ENCODE results near the gene ENTPD8.

The ENTPD8 gene, protein sequence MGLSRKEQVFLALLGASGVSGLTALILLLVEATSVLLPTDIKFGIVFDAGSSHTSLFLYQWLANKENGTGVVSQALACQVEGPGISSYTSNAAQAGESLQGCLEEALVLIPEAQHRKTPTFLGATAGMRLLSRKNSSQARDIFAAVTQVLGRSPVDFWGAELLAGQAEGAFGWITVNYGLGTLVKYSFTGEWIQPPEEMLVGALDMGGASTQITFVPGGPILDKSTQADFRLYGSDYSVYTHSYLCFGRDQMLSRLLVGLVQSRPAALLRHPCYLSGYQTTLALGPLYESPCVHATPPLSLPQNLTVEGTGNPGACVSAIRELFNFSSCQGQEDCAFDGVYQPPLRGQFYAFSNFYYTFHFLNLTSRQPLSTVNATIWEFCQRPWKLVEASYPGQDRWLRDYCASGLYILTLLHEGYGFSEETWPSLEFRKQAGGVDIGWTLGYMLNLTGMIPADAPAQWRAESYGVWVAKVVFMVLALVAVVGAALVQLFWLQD

DNA sequence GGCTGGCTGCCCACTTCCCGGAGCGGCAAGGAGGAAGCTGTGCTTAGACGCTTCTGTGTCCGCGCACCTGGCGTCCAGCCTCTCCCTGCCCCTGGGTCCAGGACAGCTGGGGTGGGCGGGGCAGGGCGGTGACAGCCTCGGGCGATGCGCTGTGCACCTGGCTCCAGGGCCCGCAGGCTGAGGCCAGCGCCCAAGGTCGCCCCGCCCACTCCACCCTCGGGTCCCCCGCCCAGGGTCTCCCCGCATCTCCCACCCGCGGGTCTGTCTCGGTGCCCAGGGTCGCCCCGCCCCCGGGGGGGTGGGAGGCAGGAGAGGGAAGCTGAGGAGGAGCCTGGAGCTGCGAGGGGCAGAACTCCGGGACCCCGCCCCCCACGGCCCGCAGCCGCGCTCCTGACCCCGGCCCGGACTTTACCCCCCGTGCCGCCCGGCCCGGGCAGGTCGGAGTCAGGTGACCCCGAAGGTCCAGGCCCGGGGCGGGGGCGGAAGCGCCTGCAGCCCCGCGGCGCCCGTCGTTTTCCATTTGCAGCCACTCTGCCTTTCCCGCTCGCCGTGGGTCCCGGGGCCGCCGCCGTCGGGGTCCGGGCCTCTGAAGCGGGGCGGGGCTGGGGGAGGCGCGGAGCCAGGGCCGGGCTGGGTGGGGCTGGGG lies at the start of gene ENTPD8:
Gene ENTPD8, minus strand, starts transcription at position 69 of the 646 bp plus-strand sequence. CDS start 3,072 bp downstream, outside the sequence.
- no peak for DNase-seq

DNA sequence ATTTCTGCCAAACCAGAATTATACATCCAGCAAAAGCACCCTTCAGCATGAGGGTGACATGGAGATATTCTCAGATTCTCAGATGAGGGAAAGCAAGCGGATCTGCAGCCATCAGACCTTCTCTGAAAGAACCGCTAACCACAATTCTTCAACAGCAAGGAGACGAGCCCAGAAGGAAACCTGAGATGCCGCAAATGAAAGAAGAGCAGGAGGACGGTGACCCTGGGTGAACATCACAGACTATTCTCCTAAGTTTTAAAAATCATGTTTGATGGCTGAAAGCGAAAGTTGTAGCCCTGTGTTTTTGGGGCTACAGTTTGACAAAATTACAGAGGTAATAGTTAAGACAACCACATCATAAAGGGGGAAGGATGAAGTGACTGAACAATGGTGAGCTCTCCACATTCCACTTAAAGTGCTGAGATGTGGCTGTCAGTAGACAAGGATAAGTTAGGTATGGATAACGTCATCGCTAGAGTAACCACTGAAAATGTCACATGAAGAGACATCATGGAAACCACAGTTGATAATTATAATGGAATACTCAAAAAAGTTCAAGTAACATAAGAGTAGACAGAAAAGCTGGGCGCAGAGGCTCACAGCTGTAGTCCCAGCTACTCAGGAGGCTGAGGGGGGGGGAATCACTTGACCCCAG lies 49.5 kb upstream of the ENTPD8 start:
- DNase-seq: no peak

DNA sequence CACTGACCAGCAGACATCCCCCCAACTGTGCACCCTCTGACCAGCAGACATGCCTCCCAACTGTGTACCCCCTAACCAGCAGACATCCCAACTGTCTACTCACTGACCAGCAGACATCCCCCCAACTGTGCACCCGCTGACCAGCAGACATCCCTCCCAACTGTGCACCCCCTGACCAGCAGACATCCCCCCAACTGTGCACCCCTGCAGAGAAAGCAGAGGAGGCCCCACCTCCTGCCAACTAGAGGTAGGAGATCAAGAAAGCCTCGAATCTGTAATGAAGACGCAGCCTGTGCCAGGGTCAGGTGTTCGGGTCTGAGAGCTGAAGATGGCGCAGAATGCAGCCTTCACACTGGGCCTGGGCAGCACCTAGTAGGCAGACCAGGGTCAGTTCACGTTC lies 47.7 kb upstream of the ENTPD8 start:
- no peak for DNase-seq

DNA sequence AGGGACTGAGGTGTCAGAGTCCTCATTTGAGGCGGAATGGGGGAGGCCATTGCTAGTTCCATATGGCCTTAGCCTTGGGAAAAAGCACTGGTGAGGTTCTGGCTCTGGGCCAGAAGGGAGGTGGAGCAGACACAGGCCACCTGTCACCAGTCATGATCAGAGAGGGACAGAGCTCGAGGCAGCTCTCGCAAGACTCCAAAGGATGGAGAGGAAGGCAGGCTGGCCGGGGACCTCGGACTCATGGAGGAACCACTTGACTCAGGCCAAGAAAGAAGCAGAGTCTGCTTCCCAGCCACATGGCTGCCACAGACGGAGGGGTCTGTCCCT lies 47.1 kb upstream of the ENTPD8 start:
- no peak for DNase-seq

DNA sequence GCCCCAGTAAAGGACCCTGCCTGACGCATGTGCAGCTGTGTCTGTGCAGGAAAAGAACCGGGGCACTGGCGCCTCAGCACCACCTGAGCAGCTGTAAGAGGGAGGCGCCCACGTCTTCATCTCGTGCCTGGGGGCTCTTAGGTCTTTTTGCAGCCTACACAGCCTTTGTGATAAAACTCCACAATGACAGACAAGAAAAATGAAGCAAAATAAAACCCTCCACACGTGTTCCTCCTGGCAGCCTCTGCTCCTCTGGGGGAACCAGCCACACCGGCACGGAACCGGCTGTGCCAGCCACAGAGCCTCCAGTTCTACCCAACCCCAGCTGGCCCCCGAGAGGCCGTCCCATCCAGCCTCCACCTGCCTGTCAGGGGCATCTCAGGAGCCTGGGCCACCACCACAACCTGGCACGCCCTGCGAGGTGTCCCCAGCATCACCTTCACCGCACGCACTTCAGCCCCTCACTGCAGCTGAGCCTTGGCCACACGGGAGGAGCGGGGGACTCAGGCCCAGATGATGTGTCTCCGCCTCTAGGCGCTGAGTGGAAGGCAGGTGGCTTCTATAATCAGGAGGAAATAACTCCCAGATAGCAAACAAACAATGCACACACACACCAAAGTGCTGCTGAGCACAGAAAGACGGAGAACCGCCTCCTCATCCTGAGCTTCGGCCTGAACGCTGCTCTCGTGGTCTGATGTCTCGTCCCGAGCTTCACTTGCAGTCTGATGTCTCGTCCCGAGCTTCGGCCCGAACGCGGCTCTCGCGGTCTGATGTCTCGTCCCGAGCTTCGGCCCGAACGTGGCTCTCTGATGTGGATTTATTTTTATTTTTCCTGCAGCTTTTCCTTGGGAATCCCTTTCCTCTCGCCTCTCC lies 46.5 kb upstream of the ENTPD8 start:
- DNase-seq: no peak

DNA sequence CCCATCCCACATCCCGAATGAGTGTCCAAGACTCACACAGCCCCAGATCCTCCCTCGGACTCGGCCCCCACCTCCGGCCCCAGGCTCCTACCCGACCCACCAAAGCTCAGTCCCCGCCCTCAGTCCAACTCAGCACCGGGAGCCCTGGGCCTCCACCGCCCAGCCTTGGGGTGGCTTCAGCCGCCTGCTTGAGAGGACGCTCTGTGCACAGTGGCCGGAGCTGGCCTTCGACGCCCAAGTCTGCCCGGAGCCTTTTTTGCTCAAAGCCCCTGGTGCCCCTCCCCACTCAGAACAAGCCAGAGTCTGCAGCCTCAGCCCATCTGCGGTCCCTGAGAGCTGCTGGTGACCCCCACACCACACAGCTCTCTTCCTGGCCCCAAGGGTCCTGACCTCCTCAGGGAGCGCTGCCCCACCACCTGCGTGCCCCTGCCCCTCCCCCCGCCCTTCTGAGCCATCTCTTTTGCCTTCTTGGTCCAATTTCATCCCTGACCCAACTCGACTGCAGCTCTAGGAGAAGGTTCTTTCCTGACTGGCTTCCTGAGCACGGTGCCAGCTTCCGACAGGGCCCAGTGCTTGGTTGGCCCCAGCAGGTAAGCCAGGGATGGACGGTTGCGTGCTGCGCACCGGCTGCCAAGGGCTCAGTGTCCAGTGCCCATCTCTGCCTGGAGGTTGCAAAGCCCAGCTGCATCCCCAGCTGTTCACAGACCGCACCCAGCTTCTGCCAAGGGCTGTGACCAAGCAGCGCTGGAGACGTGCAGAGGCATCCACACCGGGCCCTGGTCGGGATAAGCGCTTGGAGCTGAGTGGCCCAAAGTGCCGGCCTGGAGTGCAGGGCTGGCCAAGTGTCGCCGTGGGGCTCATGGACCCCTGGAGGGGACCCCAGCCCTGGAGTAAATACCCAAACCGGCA lies 45.6 kb upstream of the ENTPD8 start:
- no peak for DNase-seq

DNA sequence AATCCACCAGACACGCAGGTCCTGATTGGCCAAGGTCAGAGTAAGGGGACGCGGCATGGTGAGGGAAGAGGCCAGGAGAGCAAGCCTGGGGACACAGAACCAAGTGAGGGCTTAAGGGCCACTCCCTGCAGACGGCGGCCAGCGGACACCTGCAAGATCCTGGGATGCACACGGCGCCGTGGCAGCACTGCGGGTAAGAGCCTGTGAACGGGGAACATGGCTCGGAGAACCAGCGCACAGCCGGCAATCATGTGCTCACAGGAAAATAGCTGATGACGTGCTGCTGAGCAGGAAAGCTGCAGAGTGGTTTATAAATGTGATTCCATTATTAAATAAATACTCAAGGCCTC lies 45.0 kb upstream of the ENTPD8 start:
- DNase-seq: no peak

DNA sequence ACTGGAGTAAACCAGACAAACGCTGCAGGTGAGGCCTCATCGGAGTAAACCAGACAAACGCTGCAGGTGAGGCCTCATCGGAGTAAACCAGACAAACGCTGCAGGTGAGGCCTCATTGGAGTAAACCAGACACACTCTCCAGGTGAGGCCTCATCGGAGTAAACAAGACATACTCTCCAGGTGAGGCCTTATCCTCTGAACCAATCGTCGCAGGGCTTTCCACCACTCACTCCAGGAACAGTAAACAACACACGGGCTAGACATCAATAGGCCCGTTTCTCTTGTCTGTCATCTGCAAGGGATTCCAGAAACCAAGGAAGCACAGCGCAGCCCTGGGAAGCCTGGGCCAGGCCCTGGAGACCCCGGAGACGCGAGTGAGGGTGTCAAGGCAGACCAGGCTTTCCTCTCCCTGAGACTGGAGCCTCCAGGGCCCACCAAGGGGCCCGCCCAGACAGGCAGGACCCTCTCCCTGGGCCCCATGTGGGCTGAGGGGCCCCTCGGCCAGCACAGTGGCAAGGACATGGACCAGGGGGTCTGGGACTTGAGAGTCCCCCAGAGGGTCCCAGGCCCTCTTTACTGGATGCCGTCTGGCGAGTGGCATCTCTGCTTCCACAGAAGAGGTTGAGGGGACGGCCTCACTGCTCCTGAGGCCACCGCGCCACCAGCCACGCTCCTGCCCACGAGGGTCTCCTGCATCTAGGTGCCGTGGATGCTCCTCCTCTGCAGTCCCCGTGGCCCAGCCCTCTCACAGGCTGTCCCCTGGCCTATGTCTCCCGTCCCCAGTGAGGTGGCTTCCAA lies 44.4 kb upstream of the ENTPD8 start:
- DNase-seq: no peak

DNA sequence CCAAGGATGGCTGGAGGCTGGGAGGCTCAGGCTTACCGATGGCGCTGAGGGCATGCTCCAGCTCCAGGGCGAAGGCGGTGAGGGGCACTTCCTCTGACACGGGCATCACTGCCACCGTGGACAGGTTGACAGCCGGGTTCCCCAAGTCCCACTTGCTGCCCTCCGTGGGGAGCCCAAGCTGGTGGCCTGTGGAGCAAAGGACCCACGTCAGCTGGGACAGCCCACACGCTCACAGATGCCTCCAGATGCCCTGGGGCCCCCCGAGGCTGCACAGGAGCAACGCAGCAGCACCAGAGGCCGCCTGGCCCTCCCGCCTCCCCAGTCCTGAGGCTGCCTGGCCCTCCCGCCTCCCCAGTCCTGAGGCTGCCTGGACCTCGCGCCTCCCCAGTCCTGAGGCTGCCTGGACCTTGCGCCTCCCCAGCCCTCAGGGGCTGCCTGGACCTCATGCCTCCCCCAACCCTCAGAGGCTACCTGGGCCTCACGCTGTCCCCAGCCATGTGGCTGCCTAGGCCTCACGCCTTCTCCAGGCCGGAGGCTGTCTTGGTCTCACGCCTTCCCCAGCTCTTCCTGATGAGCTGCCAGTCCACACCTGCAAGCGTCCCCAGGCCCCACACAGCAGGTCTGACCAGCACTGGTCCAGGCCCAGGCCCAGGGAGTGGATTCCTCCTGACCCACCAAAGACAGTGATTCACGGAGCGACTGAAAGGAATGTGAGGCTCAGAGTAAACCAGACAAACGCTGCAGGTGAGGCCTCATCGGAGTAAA lies 43.6 kb upstream of the ENTPD8 start:
- no peak for DNase-seq

DNA sequence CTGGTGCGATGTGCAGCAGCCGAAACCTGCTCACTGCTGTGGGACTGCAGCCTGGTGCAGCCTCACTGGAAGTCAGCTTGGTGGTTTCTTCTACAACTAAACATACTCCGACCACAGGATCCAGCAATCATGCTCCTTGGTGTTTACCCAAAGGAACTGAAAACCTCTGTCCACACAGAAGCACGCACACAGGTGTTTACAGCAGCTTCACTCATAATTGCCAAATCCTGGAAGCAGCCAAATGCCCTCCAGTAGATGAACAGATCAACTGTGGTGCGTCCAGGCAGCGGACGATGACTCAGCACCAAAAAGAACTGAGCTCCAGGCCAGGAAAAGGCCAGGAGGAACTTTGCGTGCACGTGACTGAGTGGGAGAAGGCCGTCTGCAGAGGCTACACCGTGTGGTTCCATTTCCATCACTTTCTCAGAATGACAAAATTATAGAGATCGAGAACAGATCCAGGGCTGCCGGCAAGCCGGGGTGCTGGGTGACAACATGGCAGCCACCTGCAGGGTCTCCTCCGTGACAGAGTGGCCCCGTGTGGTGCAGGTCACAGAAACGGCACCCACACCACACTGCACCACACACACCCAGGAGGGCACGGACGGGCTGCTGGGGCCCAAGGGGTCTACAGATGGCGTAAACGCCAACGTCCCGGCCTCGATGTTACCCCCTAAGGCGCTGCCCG lies 41.1 kb upstream of the ENTPD8 start:
- DNase-seq: peak in 1 of 2 donors; percentile 36

DNA sequence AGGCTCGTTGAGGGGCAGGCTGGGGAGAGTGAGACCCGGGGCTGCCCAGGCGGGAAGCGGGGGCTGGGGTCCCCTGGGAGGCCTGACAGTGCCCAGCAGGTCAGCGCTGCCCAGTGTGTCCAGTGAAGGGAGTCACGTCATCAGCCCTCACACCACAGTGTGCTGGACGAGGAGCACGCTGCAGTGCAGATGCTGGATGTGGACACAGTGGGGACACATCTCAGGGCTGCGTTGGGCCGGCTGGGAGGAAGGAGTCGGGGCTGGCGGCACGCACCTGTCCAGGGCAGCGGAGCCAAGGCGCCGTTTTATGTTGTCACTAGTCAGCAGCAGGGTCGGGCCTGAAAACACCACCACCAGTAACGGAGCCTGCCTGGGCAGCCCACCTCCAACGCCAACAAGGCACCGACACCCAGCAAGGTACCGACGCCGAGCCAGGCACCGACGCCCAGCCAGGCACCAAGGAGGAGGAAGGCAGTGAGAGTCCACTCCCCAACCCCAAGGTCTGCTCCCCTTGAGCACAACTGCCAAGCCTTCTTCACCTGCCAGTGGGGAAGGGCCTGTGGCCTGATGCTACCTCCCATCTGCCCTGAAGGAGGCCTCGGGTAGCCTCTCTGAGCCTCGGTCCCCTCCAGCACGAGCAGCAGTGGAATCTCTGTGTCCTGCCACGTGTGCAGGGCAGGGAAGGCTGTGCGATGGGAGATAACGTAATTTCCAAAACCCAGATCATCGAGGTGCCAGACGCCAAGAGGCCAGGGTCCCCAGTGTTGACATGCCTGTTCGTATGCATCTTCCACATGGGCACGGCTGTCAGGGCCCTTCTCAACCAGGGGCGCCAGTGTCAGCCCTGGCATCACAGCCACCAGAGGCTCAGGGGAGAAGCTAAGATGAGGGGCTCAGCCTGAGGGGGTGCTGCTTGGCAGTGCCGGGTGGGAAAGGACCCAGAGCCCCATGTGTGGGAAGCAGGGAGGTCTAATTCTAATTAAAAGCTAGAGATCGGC lies 39.8 kb upstream of the ENTPD8 start:
- no peak for DNase-seq

DNA sequence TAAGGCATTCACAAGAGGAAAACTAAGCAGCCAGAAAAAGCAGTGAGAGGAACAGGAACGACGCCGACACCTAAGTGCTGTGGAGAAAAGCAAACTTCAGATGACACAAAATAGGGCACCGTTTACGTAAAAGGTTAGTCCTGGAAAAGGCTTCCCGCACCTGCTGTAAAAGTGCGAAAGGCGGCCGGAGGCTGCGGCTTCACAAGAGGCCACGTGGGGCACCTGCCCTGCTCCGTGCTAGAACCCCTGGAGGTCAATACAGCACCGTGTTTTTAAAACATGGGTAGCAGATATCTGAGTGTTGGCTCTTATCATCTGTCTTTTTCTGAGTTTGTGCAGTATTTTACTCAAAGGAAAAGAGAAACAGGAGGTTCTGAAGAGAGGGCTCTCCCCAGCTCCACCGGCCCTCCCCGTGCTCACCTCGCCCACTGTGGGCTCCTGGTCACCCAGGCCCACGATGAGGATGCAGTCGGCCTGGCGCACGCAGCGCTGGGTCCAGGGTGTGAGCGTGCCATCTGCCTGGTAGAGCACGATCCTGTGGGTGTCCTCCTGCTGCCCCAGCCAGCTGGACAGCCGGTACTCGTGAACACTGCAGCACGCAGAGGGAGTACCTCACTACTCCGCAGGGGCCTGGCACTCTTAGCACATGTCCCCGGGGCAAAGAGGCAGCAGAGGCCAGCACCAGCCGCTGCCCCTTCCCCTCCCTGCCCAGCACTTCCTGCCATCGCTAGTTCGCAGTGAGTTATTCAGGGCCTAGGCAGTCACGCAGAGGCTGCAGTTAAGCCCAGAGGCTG lies 38.9 kb upstream of the ENTPD8 start:
- DNase-seq: no peak

DNA sequence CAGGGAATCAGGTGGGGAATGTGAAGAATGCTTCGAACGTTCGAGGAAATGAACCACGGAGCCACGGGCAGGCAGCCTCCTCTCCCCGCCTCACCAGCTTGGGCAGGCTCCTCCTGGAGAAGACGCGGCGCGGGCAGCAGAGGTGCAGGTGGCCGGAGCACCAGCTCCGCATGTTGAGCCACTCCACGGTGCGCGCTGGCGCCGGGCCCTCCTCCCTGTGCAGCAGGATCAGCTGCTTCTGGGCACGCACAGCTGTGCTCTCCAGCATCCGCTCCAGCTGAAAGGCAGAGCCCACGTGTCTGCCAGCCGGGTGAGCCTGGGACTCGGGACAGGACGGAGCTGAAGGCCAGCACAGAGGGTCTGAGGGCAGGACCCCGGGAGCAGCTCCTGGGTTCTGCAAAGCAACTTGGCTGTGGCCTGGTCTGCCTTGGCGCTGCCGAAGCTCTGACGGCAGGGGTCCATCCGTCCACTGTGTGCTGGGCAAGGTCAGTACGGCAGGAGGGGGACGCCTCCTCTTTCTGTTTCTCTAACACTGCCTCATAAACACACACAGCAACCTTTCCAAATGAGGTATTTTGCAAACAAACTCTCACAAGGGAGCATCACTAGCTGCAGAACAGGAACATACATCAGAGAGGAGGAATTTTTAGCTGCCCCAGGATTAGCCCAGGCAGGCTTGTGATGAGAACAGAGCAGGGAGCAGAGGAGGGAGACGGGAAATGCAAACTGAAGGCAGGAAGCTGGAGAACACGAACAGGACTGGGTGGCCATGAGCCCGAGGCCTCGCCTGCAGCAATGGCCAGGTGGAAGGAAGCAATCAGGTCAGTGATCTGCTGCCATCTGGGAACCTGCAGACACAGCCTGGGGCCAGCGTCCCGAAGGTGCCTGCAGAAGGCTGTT lies 38.1 kb upstream of the ENTPD8 start:
- DNase-seq: no peak

DNA sequence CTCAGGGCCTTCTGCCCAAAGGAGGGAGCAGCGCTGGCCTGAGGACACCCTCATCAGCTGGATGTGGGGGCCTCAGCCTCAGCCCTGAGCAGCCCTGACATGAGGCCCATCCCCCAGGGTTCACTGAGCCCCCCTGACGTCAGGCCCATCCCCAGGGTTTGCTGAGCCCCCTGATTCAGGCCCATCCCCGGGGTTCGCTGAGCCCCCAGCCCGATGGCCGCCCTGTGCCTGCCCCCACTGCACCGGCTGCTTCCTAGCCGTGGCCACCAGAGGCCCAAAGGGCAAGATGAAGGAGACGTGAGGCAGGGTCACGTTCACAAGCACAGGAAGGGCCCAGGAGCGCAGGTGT lies 37.4 kb upstream of the ENTPD8 start:
- DNase-seq: no peak

DNA sequence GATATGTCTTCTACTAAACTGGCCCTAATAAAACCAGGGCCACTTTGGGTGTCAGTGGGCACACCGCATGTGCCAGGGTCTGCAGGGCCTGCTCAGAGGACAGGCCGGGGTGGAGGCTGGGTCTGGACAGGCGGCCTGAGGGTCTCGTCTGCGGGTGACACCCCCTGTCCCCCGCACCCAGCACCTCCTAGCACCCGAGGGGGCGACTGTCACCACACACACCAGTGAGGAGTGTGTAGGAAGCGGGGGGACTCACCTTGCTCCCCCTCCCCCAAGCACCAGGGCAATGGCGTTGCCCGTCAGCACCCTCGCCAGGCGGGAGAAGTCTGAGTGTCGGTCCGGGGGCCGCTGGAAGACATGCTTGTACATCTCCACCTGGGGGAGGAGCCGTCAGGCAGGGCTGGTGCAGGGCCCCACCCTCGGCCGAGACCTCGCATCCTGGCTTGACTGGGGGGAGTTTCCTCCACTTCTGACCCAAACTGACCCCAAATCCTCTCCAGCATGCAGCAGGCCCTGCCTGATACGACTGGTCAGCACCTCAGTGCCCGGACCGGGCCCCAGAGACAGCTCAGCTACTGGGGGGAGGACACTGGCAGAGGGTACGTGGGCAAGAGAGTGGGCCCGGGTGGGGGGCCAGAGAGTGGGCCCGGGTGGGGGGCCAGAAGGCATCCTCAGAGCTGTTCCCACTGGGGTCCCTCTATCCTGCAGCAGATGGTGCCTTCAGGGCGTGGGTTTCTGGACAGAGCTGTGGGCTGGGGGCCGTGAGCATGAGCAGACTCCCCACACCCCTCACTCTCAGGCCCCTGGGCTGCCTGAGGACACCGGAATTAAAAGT lies 36.8 kb upstream of the ENTPD8 start:
- DNase-seq: no peak

DNA sequence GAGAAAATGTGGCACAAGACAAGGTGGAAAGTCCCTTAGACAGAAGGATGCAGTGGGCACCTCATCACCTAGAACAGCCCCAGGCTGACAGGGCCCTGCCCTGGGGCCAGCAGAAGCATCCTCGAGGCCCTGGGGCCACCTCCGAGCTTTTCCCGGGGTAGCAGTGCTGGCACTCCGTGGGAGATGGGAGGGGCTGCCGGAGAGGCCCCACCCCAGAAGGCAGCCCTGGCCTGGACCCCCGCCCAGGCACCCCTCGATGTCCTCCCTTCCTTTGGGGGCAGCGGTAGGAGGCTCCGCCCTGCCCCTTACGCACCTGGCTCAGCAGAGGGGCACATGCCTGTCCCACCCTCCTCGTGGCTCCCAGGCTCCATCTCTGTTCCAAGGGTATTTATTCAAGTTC lies 35.7 kb upstream of the ENTPD8 start:
- no peak for DNase-seq
